GM12873 (cell line): ENCODE measurements around the gene TANK.

Source experiments
- TF ChIP-seq, protein P1 (sequence below): IDR thresholded peaks from 2 replicates; pipeline ENCODE4 v1.5.1; 2012; ENCODE audit warnings: low read depth, mild to moderate bottlenecking, moderate library complexity, low read length, control low read depth; ENCODE audit not compliant: insufficient read depth; ENCODE audit errors: missing control alignments

The TANK gene

GRCh38 chr2:161116509-161116908, 43.7 kb upstream of the TANK start:
- TF ChIP-seq, protein P1, sequence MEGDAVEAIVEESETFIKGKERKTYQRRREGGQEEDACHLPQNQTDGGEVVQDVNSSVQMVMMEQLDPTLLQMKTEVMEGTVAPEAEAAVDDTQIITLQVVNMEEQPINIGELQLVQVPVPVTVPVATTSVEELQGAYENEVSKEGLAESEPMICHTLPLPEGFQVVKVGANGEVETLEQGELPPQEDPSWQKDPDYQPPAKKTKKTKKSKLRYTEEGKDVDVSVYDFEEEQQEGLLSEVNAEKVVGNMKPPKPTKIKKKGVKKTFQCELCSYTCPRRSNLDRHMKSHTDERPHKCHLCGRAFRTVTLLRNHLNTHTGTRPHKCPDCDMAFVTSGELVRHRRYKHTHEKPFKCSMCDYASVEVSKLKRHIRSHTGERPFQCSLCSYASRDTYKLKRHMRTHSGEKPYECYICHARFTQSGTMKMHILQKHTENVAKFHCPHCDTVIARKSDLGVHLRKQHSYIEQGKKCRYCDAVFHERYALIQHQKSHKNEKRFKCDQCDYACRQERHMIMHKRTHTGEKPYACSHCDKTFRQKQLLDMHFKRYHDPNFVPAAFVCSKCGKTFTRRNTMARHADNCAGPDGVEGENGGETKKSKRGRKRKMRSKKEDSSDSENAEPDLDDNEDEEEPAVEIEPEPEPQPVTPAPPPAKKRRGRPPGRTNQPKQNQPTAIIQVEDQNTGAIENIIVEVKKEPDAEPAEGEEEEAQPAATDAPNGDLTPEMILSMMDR = no peak

DNA sequence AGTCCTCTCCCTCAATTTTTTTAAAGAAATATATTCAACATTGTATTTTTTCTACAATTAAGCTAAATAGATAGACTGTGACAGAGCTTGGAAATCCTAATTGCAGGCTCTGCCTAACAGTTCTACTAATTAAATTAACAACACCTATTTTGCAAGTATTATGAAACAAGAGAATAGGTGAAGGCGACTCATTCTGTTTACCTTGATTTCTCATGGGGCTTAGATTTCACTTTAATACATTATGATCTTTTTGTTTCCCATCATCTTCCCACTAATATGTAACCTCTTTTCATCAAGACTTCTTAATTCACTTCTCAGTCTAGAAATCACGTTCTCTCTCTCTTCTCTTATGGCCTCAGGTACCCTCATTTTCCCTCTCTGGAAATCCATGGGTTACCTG, 42.7 kb upstream of the TANK start:
- TF ChIP-seq, protein P1 = no peak

- TF ChIP-seq, protein P1 = no peak
These were observed 41.5 kb upstream of the TANK start for GRCh38 chr2:161118722-161119121.

DNA sequence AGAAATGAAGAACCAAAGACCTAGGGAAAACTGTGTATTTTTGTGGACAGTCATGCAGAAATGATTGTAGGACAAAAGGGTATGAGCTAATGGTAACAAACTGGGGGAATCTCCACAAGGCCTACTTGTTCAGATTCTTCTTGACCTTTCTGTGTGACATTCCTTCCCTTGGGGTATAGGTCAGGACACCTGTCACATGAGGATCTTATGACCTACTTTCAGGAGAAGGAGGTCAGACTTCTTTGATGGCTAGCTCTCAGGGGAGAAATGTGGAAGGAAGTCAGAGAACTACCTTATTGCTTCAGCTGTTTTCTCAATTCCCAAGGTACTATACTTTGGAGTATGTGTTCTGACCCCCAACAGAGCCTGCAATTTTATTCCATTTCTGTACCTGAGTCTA, 40.7 kb upstream of the TANK start:
- TF ChIP-seq, protein P1 = no peak

- TF ChIP-seq, protein P1 = no peak
These were observed 39.5 kb upstream of the TANK start for GRCh38 chr2:161120775-161121174.

GRCh38 chr2:161121622-161122021, 38.6 kb upstream of the TANK start:
- TF ChIP-seq, protein P1 = no peak

DNA sequence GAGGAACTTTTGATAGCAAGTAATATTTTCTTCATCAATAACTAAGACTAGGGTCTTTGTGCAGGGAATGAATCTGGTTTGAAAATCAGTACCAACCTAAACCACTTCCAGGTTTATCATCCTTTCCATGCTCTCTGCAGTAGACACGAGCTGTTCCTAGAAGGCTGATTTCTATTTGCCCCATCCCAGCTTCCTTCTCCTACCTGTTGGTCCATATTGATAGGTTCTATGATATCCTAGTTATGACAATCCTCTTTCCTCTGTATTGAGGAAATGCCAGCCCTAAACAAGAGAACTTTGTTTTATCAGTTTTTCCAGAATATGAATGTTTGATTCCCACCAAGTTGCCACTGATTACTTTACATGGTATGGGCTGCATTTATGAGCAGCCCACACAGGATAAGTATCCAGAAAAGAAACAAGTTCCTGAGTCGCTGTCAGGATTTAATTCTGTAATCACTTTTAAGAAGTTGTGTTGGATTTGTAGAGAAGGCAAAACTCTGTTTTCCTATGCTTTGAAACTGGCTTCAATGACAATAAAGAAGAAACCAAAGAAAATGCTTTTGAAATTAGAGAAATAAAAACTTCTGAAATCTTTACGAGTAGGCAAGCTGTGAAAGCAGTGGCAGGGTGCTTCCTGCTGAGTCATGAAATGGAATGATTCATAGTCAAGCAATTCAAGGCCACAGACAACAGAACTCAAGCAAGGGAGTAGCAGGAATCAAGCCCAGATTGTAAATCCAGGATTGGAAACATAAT, 37.3 kb upstream of the TANK start:
- TF ChIP-seq, protein P1 = no peak
